Activated gamma-delta T cell treated with anti-CD3 and anti-CD28 coated beads, Interleukin-2, amount 50 U/mL, for 16 hours (primary cell): ENCODE measurements around the gene ETHE1.

ENCODE experiments used
- DNase-seq: peaks from one replicate; pipeline ENCODE4 v3.0.0-alpha.2; 2020; ENCODE audit warnings: low read depth

ETHE1 gene

GRCh38 chr19:43489310-43489709 lies 37.7 kb downstream of the ETHE1 start:
- DNase-seq, result no peak

DNA sequence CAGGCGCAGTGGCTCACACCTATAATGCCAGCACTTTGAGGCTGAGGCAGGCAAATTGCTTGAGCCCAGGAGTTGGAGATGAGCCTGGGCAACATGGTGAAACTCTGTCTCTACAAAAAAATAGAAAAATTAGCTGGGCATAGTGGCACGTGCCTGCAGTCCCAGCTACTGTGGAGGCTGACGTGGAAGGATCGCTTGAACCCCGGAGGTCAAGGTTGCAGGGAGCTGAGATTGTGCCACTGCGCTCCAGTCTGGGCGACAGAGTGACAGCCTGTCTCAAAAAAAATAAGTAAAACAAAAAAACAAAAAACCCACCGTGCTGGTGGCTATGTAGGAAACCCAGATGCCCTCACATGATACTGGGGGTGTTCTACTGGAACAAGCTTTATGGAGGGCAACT lies 38.8 kb downstream of the ETHE1 start:
- DNase-seq, result no peak

DNA sequence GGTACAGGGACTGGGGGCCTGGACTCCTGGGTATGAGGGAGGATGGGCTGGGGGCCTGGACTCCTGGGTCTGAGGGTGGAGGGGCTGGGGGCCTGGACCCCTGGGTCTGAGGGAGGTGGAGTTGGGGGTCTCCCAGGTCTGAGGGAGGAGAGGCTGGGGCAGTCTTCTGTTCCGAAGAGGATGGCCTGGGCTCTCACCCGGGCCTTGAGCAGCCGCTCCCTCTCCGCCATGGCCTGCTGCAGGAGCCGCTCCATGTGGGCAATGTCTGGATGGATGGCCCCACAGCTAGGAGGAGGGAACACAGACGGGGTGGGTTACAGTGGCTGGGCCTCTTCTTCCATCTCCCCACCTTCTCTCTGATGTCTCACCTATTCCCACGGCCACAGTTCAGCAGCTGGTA lies 40.6 kb downstream of the ETHE1 start:
- DNase-seq, result no peak

DNA sequence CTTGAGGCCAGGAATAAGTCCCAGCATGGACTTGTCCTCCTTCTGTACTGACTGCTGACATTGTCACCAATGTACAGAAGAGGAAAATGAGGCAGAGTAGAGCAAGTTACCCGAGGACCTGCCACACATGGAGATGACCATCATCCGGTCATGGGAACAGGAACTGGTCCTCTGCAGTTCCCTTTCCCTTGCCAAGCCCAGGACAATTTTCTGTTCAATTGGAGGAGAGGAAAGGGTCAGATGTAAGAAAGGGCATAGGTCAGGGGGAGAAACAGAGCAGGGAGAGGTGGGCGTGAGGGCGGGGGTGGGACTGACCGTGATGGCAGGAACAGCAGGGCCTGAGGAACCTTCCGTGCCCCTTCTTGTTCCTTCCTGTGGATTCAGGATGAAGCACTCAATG lies 41.0 kb downstream of the ETHE1 start:
- DNase-seq, result no peak

DNA sequence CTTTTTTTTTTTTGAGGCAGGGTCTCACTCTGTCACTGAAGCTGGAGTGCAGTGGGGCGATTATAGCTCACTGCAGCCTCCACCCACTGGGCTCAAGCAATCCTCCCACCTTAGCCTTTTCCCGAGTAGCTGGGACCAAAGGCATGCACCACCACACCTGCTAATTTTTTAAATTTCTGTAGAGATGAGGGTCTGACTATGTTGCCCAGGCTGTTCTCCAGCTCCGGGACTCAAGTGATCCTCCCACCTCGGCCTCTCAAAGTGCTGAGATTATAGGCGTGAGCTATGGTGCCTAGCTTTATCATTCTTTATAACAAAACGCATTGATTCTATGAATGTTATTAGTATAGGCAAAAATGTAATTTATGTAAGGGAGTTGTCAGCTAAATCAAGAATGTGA lies 43.7 kb downstream of the ETHE1 start:
- no peak for DNase-seq

DNA sequence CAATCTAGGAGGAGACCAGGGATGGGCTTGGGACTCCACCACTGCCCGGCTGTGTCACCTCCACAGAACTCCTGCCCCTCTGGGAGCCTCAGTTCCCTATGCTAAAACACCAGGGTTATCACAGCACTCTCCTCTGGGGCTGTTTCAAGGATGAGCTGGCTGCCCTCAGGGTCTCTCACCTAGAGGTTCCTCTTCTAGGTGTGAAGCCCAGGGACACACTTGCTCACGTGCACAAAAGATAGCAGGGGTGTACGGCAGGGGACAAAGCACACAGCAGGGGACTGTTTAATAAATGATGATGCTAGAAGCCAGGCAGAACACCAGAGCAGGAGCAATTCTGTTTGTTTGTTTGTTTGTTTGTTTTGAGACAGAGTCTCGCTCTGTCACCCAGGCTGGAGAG lies 44.8 kb downstream of the ETHE1 start:
- DNase-seq, result no peak

DNA sequence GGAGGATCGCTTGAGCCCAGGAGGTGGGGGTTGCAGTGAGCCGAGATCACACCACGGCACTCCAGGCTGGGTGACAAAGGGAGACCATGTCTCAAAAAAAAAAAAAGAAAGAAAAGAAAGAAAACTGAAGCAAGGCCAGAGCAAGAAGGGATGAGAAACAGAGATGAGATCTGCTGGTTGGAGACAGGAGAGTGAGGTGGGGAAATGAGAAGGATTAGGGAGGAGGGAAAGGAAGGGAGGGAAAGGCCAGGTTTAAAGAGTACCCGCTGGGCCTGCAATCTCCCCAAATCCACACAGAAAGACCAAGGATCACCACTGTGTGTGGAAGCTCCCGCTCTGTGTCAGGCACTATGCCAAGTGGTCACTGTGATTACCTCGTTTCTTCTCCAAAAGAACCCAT lies 45.3 kb downstream of the ETHE1 start:
- no peak for DNase-seq

DNA sequence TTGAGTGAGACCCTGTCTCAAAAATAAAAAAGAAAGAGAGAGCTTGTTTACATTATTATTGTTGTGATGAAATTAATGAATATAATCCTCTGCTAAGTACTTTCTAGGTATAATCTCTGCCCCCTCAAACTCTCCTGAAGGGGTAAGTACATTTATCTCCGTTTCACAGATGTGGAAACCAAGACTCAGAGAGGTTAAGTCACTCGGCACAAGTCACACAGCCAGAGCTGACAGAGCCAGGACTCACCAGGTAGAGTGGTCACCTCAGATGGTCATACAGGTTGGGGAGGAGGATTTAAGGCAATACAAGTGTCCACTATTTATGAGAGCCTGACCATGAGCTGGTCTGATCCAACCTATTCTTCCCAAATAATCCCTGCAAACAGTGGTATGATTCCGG lies 46.4 kb downstream of the ETHE1 start:
- DNase-seq, result no peak

GRCh38 chr19:43479961-43480561 lies 46.9 kb downstream of the ETHE1 start:
- no peak for DNase-seq

DNA sequence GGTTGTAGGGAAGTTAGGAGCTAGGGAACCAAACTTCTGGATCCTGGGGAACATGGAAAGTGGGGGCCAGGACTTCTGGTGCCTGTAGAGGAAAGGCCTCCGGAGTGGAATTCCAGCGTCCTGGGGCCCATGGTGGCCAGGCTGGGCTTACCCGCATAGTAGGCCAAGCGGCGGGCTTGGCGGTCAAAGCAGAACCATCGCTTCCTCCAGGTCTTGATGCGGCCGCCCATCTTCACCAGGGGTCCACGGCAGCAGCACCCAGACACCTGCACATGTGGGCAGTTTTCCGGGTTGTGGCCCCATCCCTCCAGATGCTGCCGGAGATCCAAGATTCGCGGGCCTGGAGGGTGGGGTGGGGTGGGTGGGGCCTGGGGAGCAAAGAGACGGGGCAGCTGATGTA lies 47.8 kb downstream of the ETHE1 start:
- no peak for DNase-seq

DNA sequence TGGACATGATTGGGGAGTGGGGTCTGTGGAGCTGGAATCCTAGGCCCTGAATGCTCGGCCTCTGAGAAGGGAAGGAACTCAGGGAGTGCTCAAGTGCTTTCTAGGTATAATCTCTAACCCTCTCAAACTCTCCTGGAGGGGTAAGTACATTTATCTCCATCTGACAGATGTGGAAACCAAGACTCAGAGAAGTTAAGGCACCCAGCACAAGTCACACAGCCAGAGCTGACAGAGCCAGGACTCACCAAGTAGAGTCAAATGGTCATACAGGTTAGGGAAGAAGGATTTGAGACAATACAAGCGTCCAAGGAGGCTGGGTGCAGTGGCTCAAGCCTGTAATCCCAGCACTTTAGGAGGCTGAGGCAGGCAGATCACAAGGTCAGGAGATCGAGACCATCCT lies 48.7 kb downstream of the ETHE1 start:
- DNase-seq, result no peak

DNA sequence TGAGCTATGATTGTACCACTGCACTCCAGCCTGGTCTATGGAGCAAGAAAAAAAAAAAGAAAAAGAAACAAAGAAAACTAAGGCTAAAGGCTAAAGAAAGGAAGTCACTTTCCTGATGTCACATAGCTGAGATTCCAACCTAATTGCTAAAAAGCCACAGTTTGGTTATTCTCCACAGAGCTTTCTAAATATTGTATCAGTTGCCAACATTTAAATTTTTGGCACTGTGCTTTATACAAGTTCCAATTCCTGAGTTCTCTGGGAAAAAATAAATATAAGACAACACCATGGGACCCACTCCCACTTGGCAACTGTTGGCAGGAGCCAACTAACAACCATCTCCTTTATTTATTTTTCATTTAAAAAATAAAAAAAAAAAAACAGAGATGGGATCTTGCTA lies 50.4 kb downstream of the ETHE1 start:
- no peak for DNase-seq

GRCh38 chr19:43474986-43475705 lies 51.9 kb downstream of the ETHE1 start:
- DNase-seq, result peak; percentile 91

GRCh38 chr19:43474487-43474886 lies 52.5 kb downstream of the ETHE1 start:
- DNase-seq, result no peak

DNA sequence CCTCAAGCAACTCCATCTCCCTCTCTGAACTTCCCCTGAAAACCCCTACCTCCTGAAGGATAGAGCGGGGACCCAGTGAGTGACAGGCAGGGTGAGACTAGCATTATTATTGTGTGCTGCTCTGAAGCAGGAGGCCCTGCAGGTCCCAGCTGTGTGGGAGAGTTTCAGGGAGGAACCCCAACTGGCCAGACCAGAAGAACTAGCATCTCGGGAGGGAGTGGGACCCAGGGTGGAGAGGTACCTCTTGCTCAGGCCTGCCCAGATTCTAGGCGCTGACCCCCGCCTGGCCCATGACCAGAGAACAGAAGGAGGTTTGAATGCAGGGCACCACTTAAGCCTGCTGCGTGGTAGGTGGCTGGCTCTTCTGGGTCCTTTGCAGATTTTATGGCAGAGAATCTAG lies 55.9 kb downstream of the ETHE1 start:
- DNase-seq, result no peak

- peak; percentile 18 for DNase-seq
These were observed 56.7 kb downstream of the ETHE1 start for GRCh38 chr19:43470288-43470687.

- no peak for DNase-seq
These were observed 57.9 kb downstream of the ETHE1 start for GRCh38 chr19:43469160-43469480.

- no peak for DNase-seq
These were observed 58.4 kb downstream of the ETHE1 start for GRCh38 chr19:43468354-43469159.

DNA sequence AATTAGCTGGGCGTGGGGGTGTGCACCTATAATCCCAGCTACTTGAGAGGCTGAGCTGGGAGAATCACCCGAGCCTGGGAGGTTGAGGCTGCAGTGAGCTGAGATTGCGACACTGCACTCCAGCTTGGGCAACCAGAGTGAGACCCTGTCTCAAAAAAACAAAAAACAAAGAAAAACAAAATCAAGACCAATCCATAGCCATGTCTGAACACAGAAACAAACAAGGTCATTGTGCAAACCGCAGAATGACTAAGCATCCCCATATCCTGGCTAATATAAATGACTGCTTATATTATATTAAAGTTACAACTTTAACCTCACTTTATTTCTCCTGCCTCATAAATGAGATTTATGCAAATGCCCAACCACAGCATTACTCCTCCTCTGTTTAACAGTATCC lies 59.3 kb downstream of the ETHE1 start:
- DNase-seq, result no peak

DNA sequence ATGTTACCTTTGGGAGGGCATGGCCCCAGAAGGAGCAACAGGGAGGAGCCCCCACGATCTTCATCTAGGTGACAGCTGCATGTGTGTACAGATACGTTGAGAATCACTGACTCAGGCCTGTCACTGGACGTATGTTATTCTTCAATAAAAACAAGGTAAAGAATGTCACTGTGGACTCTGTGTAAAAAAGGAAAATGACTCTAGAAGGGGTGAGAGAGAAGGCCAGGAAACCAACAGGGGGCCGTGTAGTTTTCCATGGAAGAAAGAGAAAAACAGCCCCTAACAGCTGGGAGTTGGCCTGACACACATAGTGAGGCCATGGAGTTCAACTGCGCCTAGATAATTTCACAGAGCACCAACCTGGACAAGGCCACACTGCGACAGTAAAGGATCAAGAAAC lies 59.7 kb downstream of the ETHE1 start:
- no peak for DNase-seq

DNA sequence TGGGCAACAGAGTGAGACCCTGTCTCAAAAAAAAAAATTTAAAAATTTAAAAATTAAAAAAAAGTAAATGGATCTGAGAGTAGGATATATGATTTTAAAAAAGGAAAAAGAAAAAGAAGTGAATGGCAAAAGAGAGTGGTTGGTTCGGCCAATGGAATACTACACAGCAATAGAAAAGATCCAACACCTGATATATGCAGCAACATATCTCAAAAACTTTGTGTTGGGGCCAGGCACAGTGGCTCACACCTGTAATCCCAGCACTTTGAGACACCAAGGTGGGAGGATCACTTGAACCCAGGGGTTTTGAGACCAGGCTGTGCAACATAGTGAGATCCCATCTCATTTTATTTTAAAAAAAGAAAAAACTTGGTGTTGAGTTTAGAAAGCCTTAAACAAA lies 60.2 kb downstream of the ETHE1 start:
- no peak for DNase-seq

DNA sequence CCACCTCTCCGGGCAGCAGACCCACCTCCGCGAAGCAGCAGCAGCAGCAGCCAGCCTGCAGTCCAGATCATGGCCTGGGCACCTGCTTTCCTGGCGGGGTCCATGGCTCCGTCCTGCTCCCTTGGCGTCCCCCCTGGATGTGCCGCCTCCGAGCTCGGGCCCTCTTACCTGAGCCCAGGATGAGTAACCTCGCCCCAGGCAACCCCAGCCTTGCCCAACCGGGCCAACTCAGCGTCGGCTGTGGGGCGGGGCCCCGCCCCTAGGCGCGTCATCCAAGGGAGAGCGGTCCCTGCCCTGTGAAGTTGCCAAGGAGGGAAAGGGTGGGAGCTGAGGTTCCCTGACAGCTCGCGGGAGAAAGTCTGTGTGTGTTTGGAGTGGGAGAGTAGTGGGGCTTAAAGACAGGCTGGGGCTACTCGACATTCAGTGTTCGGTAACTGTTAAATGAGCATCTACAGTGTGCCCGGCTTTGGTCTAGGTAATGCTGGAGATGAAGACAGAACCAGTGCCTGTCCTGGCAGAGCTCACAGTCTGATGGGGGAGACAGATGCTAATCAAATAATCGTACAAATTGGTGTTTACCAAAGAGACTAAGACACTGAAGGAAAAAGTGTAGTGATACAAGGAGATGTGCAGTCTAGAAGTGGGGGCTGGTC lies 61.4 kb downstream of the ETHE1 start, which contains the start of gene LYPD3:
Gene LYPD3, minus strand, starts transcription at position 141 of the 653 bp plus-strand sequence. Its CDS starts 37 bp downstream, at position 104.
- DNase-seq, result no peak
